GM10266 (cell line): ENCODE measurements around the gene SLC6A7.

Experiments used
- DNase-seq: peaks from one replicate; pipeline ENCODE4 v3.0.0; 2012; ENCODE audit errors: extremely low spot score
- CTCF ChIP-seq: IDR thresholded peaks from 2 replicates; pipeline ENCODE4 v1.5.1; 2012; ENCODE audit warnings: mild to moderate bottlenecking, low read depth; ENCODE audit not compliant: control insufficient read depth, insufficient read depth; ENCODE audit errors: missing control alignments

Gene SLC6A7

GRCh38 chr5:150213530-150213929 lies 23.7 kb downstream of the SLC6A7 start:
- no peak for TF ChIP-seq CTCF
- no peak for DNase-seq

GRCh38 chr5:150214289-150214688 lies 24.4 kb downstream of the SLC6A7 start:
- no peak for DNase-seq
- TF ChIP-seq CTCF = no peak

- no peak for TF ChIP-seq CTCF
- DNase-seq = no peak
Measured at GRCh38 chr5:150215979-150216944, 26.4 kb downstream of the SLC6A7 start.

GRCh38 chr5:150217038-150217437 lies 27.2 kb downstream of the SLC6A7 start:
- DNase-seq = no peak
- no peak for TF ChIP-seq CTCF

- DNase-seq = peak; percentile 87
- TF ChIP-seq CTCF = peak; percentile 87
Measured at GRCh38 chr5:150217873-150218692, 28.2 kb downstream of the SLC6A7 start.

- DNase-seq = no peak
- no peak for TF ChIP-seq CTCF
Measured at GRCh38 chr5:150218693-150219035, 28.8 kb downstream of the SLC6A7 start.
